GM23248 (cell line): ENCODE data around the gene PSMB3. TPM values are rescaled to one million over a fixed set of nuclear protein-coding genes. Genes with fewer than 3 reads are reported as not detected.

Experiments used
- DNase-seq: peaks from one replicate; pipeline ENCODE4 v3.0.0-alpha.2; 2015
- H2AFZ ChIP-seq: fragments of 200-600 bp; sonication (generic); 2 replicates; pipeline ENCODE4 v1.6.1; 2016; ENCODE audit warnings: antibody characterized with exemption
- H3F3A ChIP-seq: fragments of 200-600 bp; sonication (generic); 2 replicates; pipeline ENCODE4 v1.6.1; 2016; ENCODE audit warnings: mild to moderate bottlenecking, antibody characterized with exemption, mixed run types; ENCODE audit not compliant: insufficient read depth
- H3K27ac ChIP-seq: fragments of 200-600 bp; sonication (generic); 2 replicates; pipeline ENCODE4 v1.5.1; 2016; ENCODE audit warnings: mild to moderate bottlenecking
- H3K27me3 ChIP-seq: fragments of 200-600 bp; sonication (generic); replicated peaks from 2 replicates; pipeline ENCODE4 v1.6.1; 2016; ENCODE audit warnings: mild to moderate bottlenecking; ENCODE audit not compliant: insufficient read depth
- H3K36me3 ChIP-seq: fragments of 200-600 bp; sonication (generic); 2 replicates; pipeline ENCODE4 v1.6.1; 2016; ENCODE audit warnings: low read depth, mild to moderate bottlenecking
- H3K4me1 ChIP-seq: fragments of 200-600 bp; sonication (generic); 2 replicates; pipeline ENCODE4 v1.6.1; 2016; ENCODE audit warnings: mild to moderate bottlenecking; ENCODE audit not compliant: insufficient read depth
- H3K4me2 ChIP-seq: fragments of 200-600 bp; sonication (generic); one replicate; pipeline ENCODE4 v1.6.1; 2016; ENCODE audit warnings: mild to moderate bottlenecking; ENCODE audit not compliant: unreplicated experiment
- H3K4me3 ChIP-seq: fragments of 200-600 bp; sonication (generic); 2 replicates; pipeline ENCODE4 v1.5.1; 2016; ENCODE audit warnings: mild to moderate bottlenecking
- H3K79me2 ChIP-seq: fragments of 200-600 bp; sonication (generic); 2 replicates; pipeline ENCODE4 v1.6.1; 2016; ENCODE audit warnings: mild to moderate bottlenecking; ENCODE audit not compliant: insufficient read depth
- H3K9ac ChIP-seq: fragments of 200-600 bp; sonication (generic); 2 replicates; pipeline ENCODE4 v1.6.1; 2016; ENCODE audit warnings: mild to moderate bottlenecking
- H3K9me2 ChIP-seq: fragments of 200-600 bp; sonication (generic); 2 replicates; pipeline ENCODE4 v1.6.1; 2016; ENCODE audit warnings: mixed run types, mild to moderate bottlenecking, moderate library complexity; ENCODE audit not compliant: insufficient read depth
- H3K9me3 ChIP-seq: fragments of 200-600 bp; sonication (generic); one replicate; pipeline ENCODE4 v1.6.1; 2017; ENCODE audit warnings: low read depth
- H4K20me1 ChIP-seq: fragments of 200-600 bp; sonication (generic); 2 replicates; pipeline ENCODE4 v1.6.0; 2016; ENCODE audit not compliant: insufficient read depth
- EZH2 ChIP-seq: fragments of 200-600 bp; sonication (generic); IDR thresholded peaks from 2 replicates; pipeline ENCODE4 v1.6.1; 2018; ENCODE audit warnings: antibody characterized with exemption, mild to moderate bottlenecking; ENCODE audit not compliant: insufficient read depth, poor library complexity, severe bottlenecking
- EZH2phosphoT487 ChIP-seq: fragments of 200-600 bp; sonication (generic); IDR thresholded peaks from 2 replicates; pipeline ENCODE4 v1.6.1; 2018; ENCODE audit warnings: antibody characterized with exemption, moderate library complexity, mild to moderate bottlenecking, low read depth; ENCODE audit not compliant: insufficient read depth
- WGBS, 2 experiments: methylation state at CpG; one replicate each; pipeline ENCODE4 v1.1.6; 2015 to 2017; ENCODE audit warnings: low lambda C conversion rate in 2 of 2, low coverage in 1 of 2; ENCODE audit errors: missing lambda C conversion rate in 2 of 2; 5-methylcytosine and 5-hydroxymethylcytosine counted together
- in situ Hi-C: fragments of 300-500 bp; cut with MboI; formaldehyde crosslinking; loops from 2 replicates; pipeline ENCODE4 v1.15.0; 2020
- polyA plus RNA-seq: library from polyadenylated mRNA; unstranded; fragments of >200 nt; fragmentation: Nextera tagmentation; extraction: Ambion mirVana; gene quantifications from 2 replicates; pipeline ENCODE4 v1.2.1, GENCODE V29; 2016
- total RNA-seq: library from RNA; depleted of rRNA; stranded (reverse); fragments of >200 nt; shearing (Covaris generic); gene quantifications from 2 replicates; pipeline ENCODE4 v1.2.3, GENCODE V29; 2014

Gene PSMB3
- total and polyA plus RNA-seq, 2 experiments from 2014 or later: 149 to 310 TPM

DNA sequence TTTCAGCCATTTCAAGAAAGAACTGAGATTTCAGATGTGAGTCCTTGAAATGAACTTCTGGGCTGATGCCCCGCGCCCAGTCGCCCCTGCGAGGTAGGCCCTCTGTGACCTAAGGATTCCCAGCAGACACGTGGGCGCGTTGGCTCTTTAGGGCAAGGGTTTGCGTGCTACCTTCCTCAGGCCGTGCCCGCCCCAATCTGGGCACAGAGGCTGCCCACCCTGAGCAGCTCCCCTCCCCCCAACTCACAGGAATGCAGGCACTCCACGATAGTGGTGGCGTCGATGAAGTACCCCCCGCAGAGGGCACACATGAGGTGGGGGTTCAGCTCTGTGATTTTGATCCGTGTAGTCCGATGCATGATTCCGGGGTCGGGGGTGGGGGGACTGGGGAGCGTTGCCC, 12.5 kb upstream of the PSMB3 start:
- Histone ChIP-seq H3F3A (peaks cover 20% of the 10 kb centered on the region; the same call in 1 of the 2 replicates), H3K4me2 (no peak overlapping the region), H3K79me2 (peaks cover 67% of the 10 kb centered on the region), H3K36me3 (peaks cover 9% of the 10 kb centered on the region; the same call in 1 of the 2 replicates), H3K9me2 (no peaks in the 10 kb centered on the region), H4K20me1 (no peaks in the 10 kb centered on the region), H3K4me1 (peaks cover 15% of the 10 kb centered on the region), H3K27me3 (no peaks in the 10 kb centered on the region), H3K4me3 (no peak overlapping the region), H3K9me3 (no peaks in the 10 kb centered on the region), H2AFZ (no peak overlapping the region), H3K9ac (no peak overlapping the region), H3K27ac (no peak overlapping the region)
- in situ Hi-C loops: no loop called here
- TF ChIP-seq EZH2phosphoT487 (no peak), EZH2 (no peak)
- no peak for DNase-seq
- WGBS, 2 experiments: 96% methylated on average over 15 to 19 of the region's 19 CpGs

DNA sequence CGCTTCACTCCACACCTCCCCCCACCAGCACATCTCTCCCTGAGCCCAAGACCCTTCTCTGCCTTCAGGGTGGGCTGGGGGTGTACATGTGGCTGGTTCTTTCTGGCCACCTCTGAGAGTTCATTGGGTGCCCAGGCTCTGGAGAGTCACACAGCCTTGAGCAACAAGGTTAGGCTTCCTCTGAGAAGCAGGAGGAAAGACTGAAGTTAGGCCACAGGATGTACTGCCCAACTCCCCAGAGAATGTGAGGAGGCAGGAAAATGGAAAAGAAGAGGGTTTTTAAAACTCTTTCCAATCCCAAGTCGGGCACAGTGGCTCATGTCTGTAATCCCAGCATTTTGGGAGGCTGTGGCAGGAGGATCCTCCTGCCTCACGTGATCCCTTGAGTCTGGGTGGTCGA, 11.7 kb upstream of the PSMB3 start:
- Histone ChIP-seq H3K4me2 (no peak overlapping the region), H3K36me3 (peaks cover 9% of the 10 kb centered on the region; the same call in 1 of the 2 replicates), H3K79me2 (peaks cover 75% of the 10 kb centered on the region)

DNA sequence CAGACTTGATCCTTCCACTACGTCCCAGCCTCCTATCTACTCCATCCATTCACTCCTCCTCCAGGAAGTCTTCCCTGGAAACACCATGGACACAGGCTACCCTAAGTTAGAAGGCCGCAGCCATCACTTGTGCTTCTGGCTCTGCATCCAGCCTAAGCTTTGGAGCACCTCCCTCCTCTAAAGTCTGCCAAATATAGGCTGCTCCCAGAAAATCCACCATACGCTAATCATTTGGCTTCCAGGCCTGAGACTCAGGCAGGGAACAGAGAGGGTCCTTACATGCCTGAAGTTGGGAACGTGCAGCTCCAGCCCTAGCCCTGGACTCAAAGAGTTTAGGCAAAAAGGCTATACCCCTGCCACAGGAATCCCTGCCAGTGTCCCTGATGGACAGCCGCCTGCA, 11.1 kb upstream of the PSMB3 start:
- no peak overlapping the region; the same call in 1 of the 2 replicates for H3K9ac ChIP-seq
- H3F3A ChIP-seq: peaks cover 13% of the 10 kb centered on the region; the same call in 1 of the 2 replicates
- WGBS, 2 experiments: 73 to 77% methylated on average over 5 of the region's 5 CpGs
- no peak overlapping the region for H3K4me2 ChIP-seq
- H3K9me2 ChIP-seq: no peaks in the 10 kb centered on the region
- H4K20me1 ChIP-seq: no peaks in the 10 kb centered on the region
- peaks cover 81% of the 10 kb centered on the region for H3K79me2 ChIP-seq
- in situ Hi-C loops: no loop called here
- H3K36me3 ChIP-seq: peaks cover 9% of the 10 kb centered on the region; the same call in 1 of the 2 replicates
- no peak for TF ChIP-seq EZH2
- no peak for TF ChIP-seq EZH2phosphoT487
- no peak overlapping the region for H3K27ac ChIP-seq
- H3K4me3 ChIP-seq: no peak overlapping the region
- peaks cover 18% of the 10 kb centered on the region for H3K4me1 ChIP-seq
- no peak overlapping the region for H2AFZ ChIP-seq
- no peaks in the 10 kb centered on the region for H3K9me3 ChIP-seq
- no peak for DNase-seq
- no peaks in the 10 kb centered on the region for H3K27me3 ChIP-seq

More for the DNA sequence above, 11.7 kb upstream of the PSMB3 start:
- peaks cover 14% of the 10 kb centered on the region; the same call in 1 of the 2 replicates for H3F3A ChIP-seq
- no peaks in the 10 kb centered on the region for H3K9me2 ChIP-seq
- no peak overlapping the region for H3K9ac ChIP-seq
- H4K20me1 ChIP-seq: no peaks in the 10 kb centered on the region
- DNase-seq: no peak
- no peaks in the 10 kb centered on the region for H3K9me3 ChIP-seq
- H3K4me1 ChIP-seq: peaks cover 12% of the 10 kb centered on the region
- in situ Hi-C loops: no loop called here
- no peak overlapping the region for H3K4me3 ChIP-seq
- WGBS, 2 experiments: 95 to 96% methylated on average over 4 of the region's 4 CpGs
- H2AFZ ChIP-seq: no peak overlapping the region
- TF ChIP-seq EZH2: no peak
- TF ChIP-seq EZH2phosphoT487: no peak
- H3K27me3 ChIP-seq: no peaks in the 10 kb centered on the region
- H3K27ac ChIP-seq: no peak overlapping the region

DNA sequence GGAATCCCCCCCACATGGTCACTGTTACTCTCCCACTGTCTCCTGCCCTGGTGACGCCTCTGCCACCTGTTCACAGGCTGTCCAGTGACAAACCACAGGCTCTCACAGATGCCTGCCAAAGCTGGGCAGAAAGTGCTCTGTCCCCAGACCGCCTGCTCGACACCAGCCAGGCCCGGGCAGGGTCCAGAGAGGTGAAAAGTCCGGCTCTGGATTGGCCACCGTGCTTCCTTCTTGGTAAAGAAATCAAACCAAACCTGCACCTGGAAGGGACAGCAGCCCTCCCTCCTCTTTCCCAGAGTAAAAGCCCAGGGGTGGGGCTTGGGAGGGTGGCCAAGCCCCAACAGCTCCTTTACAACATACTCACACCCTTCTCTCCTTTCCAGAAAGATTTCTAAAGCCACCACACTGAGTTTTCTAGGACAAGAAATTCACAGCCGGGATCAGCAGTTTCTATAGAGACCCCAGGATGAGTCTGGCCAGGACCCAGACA, 10.6 kb upstream of the PSMB3 start:
- Histone ChIP-seq H4K20me1 (no peaks in the 10 kb centered on the region), H3K27ac (peak overlapping the region; percentile 79), H3K79me2 (peaks cover 86% of the 10 kb centered on the region), H3K4me1 (peaks cover 20% of the 10 kb centered on the region), H3F3A (peaks cover 13% of the 10 kb centered on the region; the same call in 1 of the 2 replicates), H3K9me3 (no peaks in the 10 kb centered on the region), H2AFZ (no peak overlapping the region), H3K4me2 (no peak overlapping the region), H3K9me2 (no peaks in the 10 kb centered on the region), H3K27me3 (no peaks in the 10 kb centered on the region), H3K9ac (peak overlapping the region; percentile 68), H3K36me3 (peaks cover 5% of the 10 kb centered on the region; the same call in 1 of the 2 replicates), H3K4me3 (no peak overlapping the region)
- DNase-seq: peak; percentile 55
- WGBS, 2 experiments: 35 to 39% methylated on average over 7 of the region's 7 CpGs
- in situ Hi-C loops: no loop called here
- no peak for TF ChIP-seq EZH2phosphoT487
- no peak for TF ChIP-seq EZH2
